ENCODE data around the gene PEAK1. TPM values are rescaled to one million over a fixed set of nuclear protein-coding genes. Genes with fewer than 3 reads are reported as not detected.

Gene PEAK1
- total and polyA plus RNA-seq, 9 of the 15 experiments (the other 6 are each of a cell fraction or from before 2014, with no cell fraction given): 0.99 to 22.4 (median 10.8) TPM

- no TSS peak for BruUV-seq (replicated peaks)
- Histone ChIP-seq H3K4me1 (replicated peaks in 1 of 2; ENCODE audit: control insufficient read depth in 2 of 2, insufficient read depth in 2 of 2, low read length in 2 of 2) (peaks cover 0 to 11% of the 10 kb centered on the region in 2 experiments; a peak in 3 of 5 replicates), H4K20me1 (replicated peaks; ENCODE audit: control insufficient read depth, insufficient read depth, low read length) (no peaks in the 10 kb centered on the region), H3K79me2 (ENCODE audit: control insufficient read depth, insufficient read depth, low read length) (peaks cover 24% of the 10 kb centered on the region), H3K9me3 (replicated peaks; ENCODE audit: control insufficient read depth, insufficient read depth, low read depth, low read length) (no peaks in the 10 kb centered on the region), H2AFZ (ENCODE audit: low read depth, low read length) (no peak overlapping the region), H3K9ac (ENCODE audit: insufficient read depth in 1 of 2, low read depth in 2 of 2, low read length in 2 of 2) (no peak overlapping the region), H3K9me1 (ENCODE audit: control insufficient read depth, insufficient read depth, low read length) (no peaks in the 10 kb centered on the region), H3K27ac (ENCODE audit: extremely low read depth, low read depth, low read length) (no peak overlapping the region), H3K4me3 (no peak overlapping the region), H3K27me3 (ENCODE audit: control insufficient read depth in 2 of 2, insufficient read depth in 2 of 2, low read length in 2 of 2) (no peaks in the 10 kb centered on the region), H3K4me2 (ENCODE audit: insufficient read depth, low read length) (no peak overlapping the region), H3K36me3 (ENCODE audit: control insufficient read depth, insufficient read depth, low read length) (peaks cover 2% of the 10 kb centered on the region; the same call in 1 of the 3 replicates)
- no peak for DNase-seq (ENCODE audit: extremely low read depth in 1 of 4, low spot score in 3 of 4)
- no peak for ATAC-seq
- intact Hi-C loops (cut with micrococcal nuclease) (no loop called here), in situ Hi-C loops (cut with MboI) (no loop called here)
- ChIA-PET CTCF (ENCODE audit: low intra/inter-chr PET ratio) (no interaction called here), POLR2A (interaction anchor here (0.5 to 1.8 kb wide), 4 partner anchors 10 to 200 kb away, joined by 3 to 7 read pairs (median 6); no protein-coding TSS in a partner anchor)
- WGBS (ENCODE audit: insufficient coverage, low coverage, missing lambda C conversion rate): 49% methylated on average over 2 of the region's 2 CpGs
- FAIRE-seq: no peak
- TF ChIP-seq FOXA3 (CRISPR knock-in tag; conservative IDR thresholded peaks at IDR 0.05 in 1 of 2, IDR thresholded peaks at IDR 0.05 in 1 of 2) (no peak), DLX4 (CRISPR knock-in tag; IDR thresholded peaks at IDR 0.05) (no peak), ZHX1 (conservative IDR thresholded peaks at IDR 0.05; ENCODE audit: low read length) (no peak), PTBP1 (IDR thresholded peaks at IDR 0.05; ENCODE audit: low read depth, low read length) (no peak)
- TF ChIP-seq, protein P1, sequence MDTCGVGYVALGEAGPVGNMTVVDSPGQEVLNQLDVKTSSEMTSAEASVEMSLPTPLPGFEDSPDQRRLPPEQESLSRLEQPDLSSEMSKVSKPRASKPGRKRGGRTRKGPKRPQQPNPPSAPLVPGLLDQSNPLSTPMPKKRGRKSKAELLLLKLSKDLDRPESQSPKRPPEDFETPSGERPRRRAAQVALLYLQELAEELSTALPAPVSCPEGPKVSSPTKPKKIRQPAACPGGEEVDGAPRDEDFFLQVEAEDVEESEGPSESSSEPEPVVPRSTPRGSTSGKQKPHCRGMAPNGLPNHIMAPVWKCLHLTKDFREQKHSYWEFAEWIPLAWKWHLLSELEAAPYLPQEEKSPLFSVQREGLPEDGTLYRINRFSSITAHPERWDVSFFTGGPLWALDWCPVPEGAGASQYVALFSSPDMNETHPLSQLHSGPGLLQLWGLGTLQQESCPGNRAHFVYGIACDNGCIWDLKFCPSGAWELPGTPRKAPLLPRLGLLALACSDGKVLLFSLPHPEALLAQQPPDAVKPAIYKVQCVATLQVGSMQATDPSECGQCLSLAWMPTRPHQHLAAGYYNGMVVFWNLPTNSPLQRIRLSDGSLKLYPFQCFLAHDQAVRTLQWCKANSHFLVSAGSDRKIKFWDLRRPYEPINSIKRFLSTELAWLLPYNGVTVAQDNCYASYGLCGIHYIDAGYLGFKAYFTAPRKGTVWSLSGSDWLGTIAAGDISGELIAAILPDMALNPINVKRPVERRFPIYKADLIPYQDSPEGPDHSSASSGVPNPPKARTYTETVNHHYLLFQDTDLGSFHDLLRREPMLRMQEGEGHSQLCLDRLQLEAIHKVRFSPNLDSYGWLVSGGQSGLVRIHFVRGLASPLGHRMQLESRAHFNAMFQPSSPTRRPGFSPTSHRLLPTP (IDR thresholded peaks at IDR 0.05; ENCODE audit: borderline replicate concordance, extremely low read depth, insufficient read length): no peak
- TF ChIP-seq, protein P2, sequence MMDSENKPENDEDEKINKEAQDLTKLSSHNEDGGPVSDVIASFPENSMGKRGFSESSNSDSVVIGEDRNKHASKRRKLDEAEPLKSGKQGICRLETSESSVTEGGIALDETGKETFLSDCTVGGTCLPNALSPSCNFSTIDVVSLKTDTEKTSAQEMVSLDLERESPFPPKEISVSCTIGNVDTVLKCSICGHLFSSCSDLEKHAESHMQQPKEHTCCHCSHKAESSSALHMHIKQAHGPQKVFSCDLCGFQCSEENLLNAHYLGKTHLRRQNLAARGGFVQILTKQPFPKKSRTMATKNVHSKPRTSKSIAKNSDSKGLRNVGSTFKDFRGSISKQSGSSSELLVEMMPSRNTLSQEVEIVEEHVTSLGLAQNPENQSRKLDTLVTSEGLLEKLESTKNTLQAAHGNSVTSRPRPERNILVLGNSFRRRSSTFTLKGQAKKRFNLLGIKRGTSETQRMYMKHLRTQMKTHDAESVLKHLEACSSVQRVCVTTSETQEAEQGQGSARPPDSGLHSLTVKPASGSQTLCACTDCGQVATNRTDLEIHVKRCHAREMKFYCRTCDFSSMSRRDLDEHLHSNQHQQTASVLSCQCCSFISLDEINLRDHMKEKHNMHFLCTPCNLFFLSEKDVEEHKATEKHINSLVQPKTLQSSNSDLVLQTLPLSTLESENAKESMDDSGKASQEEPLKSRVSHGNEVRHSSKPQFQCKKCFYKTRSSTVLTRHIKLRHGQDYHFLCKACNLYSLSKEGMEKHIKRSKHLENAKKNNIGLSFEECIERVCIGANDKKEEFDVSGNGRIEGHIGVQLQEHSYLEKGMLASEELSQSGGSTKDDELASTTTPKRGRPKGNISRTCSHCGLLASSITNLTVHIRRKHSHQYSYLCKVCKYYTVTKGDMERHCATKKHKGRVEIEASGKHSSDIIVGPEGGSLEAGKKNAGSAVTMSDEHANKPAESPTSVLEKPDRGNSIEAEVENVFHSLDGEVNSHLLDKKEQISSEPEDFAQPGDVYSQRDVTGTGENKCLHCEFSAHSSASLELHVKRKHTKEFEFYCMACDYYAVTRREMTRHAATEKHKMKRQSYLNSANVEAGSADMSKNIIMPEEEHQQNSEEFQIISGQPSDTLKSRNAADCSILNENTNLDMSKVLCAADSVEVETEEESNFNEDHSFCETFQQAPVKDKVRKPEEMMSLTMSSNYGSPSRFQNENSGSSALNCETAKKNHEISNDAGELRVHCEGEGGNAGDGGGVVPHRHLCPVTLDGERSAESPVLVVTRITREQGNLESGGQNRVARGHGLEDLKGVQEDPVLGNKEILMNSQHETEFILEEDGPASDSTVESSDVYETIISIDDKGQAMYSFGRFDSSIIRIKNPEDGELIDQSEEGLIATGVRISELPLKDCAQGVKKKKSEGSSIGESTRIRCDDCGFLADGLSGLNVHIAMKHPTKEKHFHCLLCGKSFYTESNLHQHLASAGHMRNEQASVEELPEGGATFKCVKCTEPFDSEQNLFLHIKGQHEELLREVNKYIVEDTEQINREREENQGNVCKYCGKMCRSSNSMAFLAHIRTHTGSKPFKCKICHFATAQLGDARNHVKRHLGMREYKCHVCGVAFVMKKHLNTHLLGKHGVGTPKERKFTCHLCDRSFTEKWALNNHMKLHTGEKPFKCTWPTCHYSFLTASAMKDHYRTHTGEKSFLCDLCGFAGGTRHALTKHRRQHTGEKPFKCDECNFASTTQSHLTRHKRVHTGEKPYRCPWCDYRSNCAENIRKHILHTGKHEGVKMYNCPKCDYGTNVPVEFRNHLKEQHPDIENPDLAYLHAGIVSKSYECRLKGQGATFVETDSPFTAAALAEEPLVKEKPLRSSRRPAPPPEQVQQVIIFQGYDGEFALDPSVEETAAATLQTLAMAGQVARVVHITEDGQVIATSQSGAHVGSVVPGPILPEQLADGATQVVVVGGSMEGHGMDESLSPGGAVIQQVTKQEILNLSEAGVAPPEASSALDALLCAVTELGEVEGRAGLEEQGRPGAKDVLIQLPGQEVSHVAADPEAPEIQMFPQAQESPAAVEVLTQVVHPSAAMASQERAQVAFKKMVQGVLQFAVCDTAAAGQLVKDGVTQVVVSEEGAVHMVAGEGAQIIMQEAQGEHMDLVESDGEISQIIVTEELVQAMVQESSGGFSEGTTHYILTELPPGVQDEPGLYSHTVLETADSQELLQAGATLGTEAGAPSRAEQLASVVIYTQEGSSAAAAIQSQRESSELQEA (IDR thresholded peaks at IDR 0.05; ENCODE audit: low read depth): no peak
Measured at GRCh38 chr15:77059786-77060361, 360.0 kb downstream of the PEAK1 start.

Data from K562 (cell line).